Activated CD8-positive, alpha-beta memory T cell treated with anti-CD3 and anti-CD28 coated beads, Interleukin-2, amount 50 U/mL, for 48 hours (primary cell): ENCODE results near the gene MRFAP1.

Source experiments
- DNase-seq: peaks from one replicate; pipeline ENCODE4 v3.0.0-alpha.2; 2020

MRFAP1 gene

DNA sequence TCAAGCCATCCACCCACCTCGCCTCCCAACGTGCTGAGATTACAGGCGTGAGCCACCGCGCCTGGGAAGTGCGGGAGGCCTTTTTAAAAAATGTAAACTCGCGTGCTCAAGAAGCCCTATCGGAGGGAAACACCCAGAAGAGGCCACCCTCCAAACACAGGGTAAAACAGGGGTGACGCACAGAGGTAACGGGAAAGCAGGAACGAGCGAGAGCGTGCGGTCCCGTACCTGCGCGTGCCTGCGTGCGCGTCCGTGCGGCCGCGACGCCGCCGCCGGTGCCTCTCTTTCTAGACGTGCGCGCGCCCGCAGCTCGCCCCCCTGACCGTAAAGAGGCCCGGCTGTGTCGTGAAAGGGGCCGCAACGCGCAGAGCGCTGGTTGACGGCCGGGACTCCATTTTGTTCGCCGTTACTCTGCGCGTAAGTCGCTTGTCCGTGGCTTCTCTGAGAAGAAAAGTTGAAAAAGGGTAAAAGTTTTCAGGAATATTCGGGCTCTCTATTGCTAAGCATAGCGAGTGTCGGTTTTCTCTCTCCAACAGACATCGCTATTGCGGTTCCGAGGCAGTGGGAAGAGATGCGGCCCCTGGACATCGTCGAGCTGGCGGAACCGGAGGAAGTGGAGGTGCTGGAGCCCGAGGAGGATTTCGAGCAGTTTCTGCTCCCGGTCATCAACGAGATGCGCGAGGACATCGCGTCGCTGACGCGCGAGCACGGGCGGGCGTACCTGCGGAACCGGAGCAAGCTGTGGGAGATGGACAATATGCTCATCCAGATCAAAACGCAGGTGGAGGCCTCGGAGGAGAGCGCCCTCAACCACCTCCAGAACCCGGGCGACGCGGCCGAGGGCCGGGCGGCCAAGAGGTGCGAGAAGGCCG lies at the start of gene MRFAP1:
Gene MRFAP1, plus strand, starts transcription at position 394 of the 872 bp plus-strand sequence. Its CDS starts 178 bp downstream, at position 572.
- peak; percentile 94 for DNase-seq

DNA sequence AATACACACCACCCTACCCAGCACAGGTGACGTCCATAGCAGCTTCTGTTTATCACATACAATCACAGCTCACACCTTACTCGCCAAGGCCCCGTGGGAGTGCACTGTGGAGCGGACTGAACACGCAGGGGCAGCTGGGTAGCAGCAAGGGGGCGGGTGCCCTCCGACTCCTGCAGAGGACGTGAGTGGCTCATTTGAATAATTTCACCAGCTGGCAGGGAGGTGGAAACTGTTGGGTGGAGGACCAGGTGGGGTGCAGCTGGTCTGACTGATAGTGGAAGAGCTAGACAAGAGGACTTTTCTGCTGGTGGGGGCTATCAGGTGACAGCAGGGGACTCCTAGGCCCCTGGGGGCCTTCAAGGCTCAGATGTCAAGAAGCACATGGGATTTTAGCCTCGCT lies 49.2 kb upstream of the MRFAP1 start:
- DNase-seq: no peak

DNA sequence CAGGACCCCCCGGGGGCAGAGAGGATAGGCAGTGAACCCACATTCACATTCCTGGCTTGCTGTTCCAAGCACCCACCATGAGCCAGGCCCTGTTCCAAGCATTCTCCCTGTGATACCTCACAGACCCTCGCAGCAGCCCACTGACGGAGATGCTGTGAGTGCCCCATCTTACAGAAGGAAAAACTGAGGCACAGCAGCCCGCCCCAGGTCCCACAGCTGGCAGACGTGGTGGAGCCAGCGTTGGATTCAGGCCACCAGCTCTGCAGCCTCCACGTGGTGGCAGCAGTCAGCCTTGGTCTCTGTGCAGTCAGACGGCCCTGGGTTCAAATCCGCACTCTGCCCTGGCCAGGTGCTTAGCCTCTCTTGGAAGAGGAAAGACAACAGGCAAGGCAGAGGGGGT lies 48.7 kb upstream of the MRFAP1 start:
- DNase-seq: no peak

DNA sequence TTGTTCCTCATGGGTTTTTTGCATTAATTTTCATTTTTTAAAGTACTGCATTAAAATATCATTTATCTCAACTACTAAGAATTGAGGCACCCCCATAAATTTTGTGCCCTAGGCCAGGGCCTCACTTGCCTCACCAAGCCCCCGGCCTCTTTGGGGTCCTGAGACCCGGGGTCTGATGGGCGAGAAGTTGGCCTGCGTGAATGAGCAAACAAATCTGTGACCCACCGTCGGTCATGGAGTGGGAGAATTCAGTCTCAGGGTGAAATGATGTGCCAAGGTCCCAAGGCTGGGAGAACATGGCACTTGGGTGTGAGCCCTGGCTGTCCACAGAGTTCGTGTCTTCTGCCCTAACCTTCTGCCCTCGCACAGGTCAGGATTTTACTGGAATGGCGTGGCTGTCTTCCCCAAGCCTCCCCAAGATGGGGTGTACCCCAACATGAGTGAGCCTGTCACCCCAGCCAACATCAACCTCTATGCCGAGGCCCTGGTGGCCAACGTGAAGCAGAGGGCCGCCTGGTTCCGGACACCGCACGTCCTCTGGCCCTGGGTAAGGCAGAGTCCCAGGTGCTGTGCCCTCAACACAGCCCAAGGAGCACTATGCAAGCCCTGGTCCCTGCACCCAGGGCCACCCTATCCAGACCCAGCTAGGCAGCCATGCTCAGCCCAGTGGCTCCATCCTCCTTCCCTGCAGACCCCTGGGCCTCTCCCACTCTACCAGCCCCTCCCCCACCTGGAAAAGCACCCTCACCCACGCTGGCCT lies 47.5 kb upstream of the MRFAP1 start:
- DNase-seq: no peak

DNA sequence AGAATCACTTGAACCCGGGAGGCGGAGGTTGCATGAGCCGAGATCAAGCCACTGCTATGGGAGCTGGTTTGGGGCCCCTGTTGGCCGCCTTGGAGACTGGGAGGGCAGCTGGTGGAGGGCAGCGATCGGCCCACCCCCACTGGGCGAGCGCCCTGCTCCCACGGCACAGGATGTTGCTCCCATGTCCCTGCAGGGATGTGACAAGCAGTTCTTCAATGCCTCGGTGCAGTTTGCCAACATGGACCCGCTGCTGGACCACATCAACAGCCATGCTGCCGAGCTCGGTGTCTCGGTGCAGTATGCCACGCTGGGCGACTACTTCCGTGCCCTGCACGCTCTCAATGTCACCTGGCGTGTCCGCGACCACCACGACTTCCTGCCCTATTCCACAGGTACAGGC lies 46.1 kb upstream of the MRFAP1 start:
- no peak for DNase-seq

DNA sequence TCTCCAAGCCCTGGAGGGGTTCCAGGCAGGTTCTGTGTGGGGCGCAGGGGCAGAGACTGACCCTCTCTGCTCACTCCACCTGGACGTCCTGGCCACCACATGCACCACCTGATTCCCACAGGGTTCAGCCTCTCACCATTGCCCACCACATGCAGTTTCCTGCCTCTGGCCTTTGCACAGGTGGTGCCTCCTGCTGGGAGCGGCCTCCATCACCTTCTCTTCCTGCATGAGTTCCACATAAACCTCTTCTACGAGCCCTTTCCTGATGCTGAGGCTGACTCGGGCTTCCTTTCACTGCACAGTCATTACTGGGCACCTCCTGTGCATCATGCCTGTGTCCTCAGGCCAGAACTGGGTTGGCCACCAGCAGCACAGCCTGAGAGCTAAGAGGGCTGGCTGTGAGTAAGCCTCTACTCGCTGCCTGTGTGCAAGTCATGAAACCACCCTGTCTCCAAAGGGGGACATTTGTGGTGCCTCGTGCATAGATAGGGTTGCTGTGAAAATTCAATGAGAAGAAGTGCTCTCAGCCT lies 45.6 kb upstream of the MRFAP1 start:
- DNase-seq: no peak

DNA sequence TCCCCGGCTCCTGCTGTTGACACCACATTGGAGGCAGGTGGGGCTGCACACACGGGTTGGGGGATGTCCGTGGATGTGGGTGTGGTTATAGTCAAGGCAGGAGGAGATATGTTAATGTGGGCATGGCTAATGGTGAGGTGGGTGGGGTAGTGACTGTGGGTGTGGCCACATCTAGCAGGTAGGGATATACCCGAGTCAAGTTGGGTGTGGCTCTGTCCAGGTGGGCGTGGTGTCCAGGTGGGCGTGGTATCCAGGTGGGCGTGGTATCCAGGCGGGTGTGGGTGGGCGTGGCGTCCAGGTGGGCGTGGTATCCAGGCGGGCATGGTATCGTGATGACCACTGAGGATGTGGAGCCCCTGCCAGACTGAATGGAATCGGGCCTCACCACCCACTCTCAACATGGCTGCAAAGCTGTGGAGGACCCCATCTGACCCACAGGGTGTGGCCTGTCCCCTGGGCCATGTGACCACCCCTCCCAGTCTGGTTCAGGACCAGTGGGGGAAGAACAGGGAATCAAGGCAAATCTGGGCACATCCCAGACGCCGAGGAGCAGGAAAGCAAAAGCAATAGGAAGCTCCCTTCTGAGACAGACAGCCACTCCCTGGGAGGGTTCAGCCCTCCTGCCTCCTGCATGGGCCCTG lies 44.5 kb upstream of the MRFAP1 start:
- DNase-seq: no peak

DNA sequence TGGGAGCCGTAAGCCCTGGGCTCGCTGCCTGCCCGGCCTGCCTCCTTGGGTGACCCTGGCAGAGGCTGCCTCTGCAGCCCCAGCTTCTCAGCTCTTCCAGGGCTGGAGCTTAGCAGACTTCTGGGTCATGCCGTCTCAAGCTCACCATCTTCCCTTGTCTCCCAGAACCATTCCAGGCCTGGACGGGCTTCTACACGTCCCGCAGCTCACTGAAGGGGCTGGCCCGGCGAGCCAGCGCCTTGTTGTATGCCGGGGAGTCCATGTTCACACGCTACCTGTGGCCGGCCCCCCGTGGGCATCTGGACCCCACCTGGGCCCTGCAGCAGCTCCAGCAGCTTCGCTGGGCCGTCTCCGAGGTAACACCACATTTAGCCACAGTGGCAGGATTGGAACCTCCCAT lies 43.5 kb upstream of the MRFAP1 start:
- DNase-seq: no peak

DNA sequence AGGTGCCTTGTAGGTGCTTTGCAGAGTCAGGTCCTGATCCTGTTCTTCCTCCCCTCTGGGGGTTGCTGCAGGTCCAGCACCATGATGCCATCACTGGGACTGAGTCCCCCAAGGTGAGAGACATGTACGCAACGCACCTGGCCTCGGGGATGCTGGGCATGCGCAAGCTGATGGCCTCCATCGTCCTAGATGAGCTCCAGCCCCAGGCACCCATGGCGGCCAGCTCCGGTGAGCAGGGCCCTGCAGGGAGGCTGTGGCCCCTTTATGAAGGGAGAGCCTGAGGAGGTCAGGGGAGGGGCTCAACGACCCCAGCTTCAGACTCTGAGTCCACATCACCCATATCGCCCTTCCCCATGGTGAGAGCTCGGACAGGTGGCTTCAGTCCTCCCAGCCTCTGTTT lies 42.4 kb upstream of the MRFAP1 start:
- DNase-seq: no peak

DNA sequence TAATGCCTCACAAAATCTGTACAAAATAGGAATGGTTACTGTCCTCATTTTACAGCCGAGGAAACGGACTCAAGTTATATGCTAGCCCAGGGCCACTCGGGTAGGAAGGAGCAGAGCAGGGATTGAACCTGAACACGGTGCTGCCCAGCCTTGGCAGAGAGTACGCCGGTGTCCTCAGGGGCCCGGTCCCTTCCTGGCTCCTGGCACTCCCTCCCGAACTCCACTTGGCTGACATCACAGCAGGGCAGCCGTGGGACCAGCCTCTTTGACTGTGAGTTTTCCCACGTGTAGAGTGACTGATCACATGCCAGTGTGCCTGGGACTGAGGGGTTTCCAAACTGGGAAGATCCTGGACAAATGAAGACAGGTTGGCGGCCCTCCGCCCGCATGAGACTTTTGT lies 41.8 kb upstream of the MRFAP1 start:
- no peak for DNase-seq

DNA sequence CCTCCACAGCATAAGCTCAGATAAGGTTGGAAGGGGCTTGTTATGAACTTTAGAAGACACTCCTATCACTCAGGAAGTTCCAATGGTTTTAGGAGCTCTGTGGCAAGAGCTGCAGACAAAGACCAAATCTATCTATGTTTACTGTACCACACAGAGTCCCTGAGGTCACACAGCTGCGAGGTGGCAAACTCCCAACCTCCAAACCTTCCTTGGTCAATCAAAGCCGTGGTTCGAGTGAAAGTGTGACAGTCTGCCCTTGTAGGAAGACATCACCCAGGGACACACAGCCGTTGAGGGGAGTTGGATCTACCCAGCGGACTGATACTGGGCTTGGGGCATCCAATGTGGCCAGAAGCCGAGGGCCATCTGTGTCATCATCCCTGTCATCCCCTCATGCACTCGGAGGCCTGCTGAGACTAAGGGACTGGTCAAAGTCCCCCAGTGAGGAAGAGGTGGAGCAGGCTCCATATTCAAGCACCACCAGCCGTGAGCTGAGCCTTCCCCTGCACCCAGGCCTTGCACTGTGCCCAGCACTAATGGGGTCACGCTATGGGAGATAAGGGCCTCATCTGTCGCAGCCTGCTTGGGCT lies 38.7 kb upstream of the MRFAP1 start:
- DNase-seq: no peak

DNA sequence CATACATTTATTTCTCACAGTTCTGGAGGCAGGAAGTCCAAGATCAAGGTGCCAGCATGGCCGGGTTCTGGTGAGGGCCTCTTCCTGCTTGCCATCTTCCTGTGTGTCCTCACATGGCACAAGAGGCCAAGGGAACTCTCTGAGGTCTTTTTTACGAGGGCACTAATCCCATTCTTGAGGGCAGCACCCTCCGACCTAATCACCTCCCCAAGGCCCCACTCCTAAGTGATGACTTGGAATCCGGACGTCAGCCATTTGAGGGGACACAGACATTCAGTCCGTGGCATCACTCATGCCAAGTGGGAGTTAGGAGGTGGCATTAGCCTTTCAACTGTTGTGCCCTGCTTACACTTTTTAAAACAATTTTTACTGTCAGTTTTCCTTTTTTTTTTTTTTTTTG lies 38.2 kb upstream of the MRFAP1 start:
- DNase-seq: no peak

DNA sequence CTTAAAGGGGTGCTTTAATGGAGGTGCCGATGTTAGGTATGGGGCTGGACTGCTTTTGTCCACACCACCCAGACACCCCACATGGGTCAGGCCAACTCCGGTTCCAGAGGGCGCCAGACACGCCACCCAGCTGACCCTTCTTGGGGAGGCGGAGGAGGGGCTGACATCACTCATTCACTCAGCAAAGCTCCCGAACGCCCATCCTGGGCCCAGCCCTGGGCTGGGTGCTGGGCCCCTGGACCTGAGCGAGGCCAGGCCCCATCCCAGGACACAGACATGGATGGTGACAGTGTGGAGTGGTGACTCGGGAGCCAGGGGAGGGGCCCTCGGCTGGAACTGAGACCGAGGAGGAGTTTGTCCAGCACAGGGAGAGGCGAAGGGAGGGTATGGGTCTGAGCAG lies 37.4 kb upstream of the MRFAP1 start:
- DNase-seq: no peak

DNA sequence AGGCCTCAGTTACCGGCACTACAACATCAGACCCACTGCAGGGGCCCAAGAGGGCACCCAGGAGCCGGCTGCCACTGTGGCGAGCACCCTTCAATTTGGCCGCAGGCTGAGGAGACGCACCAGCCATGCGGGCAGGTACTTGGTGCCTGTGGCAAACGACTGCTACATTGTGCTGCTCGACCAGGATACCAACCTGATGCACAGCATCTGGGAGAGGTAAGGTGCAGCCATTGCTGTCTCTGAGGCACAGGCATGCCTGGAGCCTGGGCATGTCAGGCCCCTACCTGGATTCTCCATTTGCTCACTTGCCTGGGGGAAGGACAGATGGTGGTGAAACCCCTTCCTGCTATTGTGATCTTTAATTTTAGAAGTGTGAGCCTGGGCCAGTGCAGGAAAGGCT lies 35.4 kb upstream of the MRFAP1 start:
- DNase-seq: no peak

DNA sequence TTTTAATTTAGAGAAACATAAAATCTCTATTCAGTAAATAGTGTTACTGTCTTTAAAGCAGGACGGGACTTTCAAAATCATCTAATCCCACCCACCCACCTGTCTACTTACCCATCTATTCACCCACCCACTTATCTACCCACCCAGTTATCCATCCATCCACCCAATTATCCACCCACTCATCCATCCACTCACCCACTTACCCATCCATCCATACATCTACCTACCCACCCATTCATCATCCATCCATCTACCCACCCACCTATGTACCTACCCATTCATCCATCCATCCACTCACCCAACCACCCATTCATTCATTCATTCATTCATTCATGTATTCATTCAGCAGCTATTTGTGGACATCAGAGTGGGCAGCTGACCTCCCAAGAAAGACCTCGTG lies 34.9 kb upstream of the MRFAP1 start:
- DNase-seq: no peak

DNA sequence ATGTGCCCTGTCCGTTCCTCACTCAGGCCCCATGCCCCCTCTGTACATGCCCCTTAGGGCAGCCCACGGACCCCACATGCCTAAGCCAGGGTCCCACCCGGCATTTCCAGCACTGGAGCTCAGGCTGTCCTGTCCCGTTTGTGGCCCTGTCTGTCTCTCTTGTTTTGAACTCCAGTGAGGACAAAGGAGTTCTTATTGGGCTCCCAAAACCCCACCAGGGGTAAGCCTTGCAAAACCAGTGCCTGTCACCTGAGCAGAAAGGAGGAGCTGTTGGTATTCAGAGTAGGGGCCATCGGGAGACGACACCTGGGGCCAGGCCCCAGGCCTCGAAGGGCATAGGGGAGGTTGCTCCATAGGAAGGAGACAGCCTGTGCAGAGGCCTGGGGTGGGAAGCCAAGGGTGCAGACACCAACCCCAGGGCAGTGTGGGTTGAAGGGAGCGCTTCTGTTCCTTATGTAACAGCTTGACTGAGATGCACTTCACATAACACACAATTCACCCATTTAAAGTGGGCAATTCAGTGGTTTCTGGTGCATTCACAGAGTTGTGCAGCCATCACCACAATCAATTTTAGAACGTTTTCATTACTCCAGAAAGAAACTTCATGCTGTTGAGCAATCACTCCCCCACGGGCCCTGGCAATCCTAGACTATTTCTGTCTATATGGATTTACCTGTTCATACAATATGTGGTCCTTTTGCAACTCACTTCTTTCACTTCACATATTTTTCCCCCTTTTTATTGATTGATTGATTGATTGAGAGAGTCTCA lies 33.8 kb upstream of the MRFAP1 start:
- DNase-seq: no peak

DNA sequence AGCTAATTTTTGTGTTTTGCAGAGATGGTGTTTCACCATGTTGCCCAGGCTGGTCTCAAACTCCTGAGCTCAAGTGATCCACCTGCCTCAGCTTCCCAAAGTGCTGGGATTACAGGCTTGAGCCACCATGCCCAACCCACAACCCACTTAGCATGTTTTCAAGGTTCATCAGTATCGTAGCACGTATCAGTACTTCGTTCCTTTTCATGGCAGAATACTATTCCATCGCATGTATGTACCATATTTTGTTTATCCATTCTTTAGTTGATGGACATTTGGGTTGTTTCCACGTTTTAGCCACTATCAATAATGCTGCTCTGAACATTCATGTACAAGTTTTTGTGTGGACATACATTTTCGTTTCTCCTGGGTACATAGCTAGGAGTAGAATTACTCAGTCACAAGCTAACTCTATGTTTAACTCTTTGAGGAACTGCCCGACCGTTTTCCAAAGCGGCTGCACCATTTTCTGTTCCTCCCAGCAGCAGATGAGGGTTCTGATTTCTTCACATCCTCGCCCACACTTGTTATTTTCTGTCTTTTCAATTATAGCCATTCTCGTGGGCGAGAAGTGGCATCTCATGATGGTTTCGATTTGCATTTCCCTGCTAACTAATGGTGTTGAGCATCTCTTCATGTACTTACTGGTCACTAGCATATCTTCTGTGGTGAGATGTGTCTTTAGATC lies 33.0 kb upstream of the MRFAP1 start:
- DNase-seq: no peak

DNA sequence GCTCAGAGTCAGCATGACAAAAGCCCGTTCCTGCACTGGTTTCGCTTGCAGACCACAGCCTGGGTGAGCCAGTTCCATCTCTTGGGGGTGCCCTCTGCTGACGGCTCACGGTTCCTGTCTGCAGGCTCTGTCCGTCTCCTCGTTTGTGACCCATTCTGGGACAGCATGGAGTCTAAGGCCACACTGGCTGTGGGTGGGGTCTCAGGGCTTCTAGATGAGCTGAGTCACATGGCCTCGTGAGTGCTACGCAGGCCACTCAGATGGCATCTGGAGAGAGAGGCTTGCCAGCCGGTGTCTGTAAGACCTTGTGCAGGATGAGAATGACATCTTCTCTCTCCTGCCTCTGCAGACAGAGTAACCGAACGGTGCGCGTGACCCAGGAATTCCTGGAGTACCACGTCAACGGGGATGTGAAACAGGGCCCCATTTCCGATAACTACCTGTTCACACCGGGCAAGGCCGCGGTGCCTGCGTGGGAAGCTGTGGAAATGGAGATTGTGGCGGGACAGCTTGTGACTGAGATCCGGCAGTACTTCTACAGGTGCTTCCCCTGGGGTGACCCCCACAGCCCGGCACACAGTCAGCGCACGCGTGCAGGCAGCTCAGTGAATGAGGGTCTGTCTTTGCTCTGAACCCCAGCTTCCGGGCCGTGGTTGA lies 31.6 kb upstream of the MRFAP1 start:
- DNase-seq: no peak

DNA sequence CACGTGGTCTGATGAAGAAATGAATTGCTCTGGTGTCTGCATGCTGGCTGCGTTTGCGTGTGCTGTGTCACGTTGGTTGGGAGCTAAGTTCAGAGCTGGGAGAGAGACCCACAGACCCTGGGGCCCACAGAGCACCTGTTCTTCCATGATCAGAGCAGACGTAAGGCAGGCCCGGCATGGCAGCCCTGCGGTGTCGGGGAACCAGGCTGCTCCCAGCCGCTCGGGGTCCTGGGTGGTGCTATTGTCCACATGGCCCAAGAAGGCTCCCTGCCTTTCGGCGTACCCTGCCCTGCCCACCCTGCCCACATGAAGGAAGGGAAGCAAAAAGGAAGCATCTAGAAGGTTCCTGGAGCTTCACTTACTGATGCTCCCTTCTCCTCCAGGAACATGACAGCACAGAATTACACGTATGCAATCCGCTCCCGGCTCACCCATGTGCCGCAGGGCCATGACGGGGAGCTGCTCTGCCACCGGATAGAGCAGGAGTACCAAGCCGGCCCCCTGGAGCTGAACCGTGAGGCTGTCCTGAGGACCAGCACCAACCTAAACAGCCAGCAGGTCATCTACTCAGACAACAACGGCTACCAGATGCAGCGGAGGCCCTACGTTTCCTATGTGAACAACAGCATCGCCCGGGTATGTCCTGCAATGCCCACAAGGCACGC lies 30.9 kb upstream of the MRFAP1 start:
- DNase-seq: no peak

DNA sequence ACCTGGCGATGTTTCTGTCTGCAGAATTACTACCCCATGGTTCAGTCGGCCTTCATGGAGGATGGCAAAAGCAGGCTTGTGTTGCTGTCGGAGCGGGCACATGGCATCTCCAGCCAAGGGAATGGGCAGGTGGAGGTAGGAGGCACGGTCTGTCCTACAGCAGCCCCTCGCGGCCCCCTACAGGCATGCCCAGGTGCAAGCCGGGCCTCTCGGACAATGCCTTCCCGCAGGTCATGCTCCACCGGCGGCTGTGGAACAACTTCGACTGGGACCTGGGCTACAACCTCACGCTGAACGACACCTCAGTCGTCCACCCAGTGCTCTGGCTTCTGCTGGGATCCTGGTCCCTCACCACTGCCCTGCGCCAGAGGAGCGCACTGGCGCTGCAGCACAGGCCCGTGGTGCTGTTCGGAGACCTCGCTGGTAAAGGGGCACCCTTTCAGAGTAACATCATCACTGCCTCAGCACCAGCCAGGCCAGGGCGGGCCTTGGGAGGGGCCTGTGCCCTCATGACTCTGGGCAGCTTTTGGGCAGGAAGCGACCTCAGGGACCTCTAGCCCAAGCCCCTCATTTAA lies 29.5 kb upstream of the MRFAP1 start:
- no peak for DNase-seq
